Measurements from ENCODE around the gene SDSL. TPM values are rescaled to one million over a fixed set of nuclear protein-coding genes. Genes with fewer than 3 reads are reported as not detected.

SDSL gene
- total RNA-seq, 1 experiment from 2014 or later = 0.46 TPM

GRCh38 chr12:113395119-113395518, 27.1 kb upstream of the SDSL start:
- Histone ChIP-seq H3K79me1 (ENCODE audit: insufficient read depth, low read depth, low read length, poor library complexity, severe bottlenecking) (no peaks in the 10 kb centered on the region), H3T11ph (ENCODE audit: low read length) (no peak overlapping the region), H3K56ac (ENCODE audit: insufficient read length, low read depth, low read length) (no peak overlapping the region), H3K18ac (ENCODE audit: insufficient read length, low read depth, low read length) (no peak overlapping the region), H3K9ac (ENCODE audit: extremely low read depth, insufficient read length, low read length) (no peak overlapping the region), H2AK5ac (ENCODE audit: insufficient read length, low read length) (no peak overlapping the region), H4K91ac (ENCODE audit: insufficient read length, low read depth, low read length) (no peak overlapping the region), H2BK15ac (ENCODE audit: low read depth, low read length) (no peak overlapping the region), H4K20me1 (ENCODE audit: control insufficient read depth, insufficient read depth, insufficient read length) (no peaks in the 10 kb centered on the region), H3K27ac (ENCODE audit: insufficient read length, low read depth, low read length) (no peak overlapping the region), H2BK120ac (ENCODE audit: low read depth, low read length, poor library complexity, severe bottlenecking) (no peak overlapping the region), H3K23ac (ENCODE audit: insufficient read length, low read depth, low read length) (no peak overlapping the region), H4K5ac (ENCODE audit: insufficient read length, low read depth, low read length) (no peak overlapping the region), H3K4me2 (ENCODE audit: insufficient read depth, insufficient read length, low read length) (no peak overlapping the region), H2BK20ac (ENCODE audit: low read depth, low read length, poor library complexity, severe bottlenecking) (no peak overlapping the region), H3K4ac (ENCODE audit: low read depth, low read length) (no peak overlapping the region), H3K27me3 (ENCODE audit: insufficient read depth, low read length) (no peaks in the 10 kb centered on the region), H3K79me2 (ENCODE audit: insufficient read depth, low read length) (no peaks in the 10 kb centered on the region), H4K8ac (replicated peaks; ENCODE audit: insufficient read length, low read depth, low read length) (no peak overlapping the region), H3K14ac (ENCODE audit: insufficient read depth, low read length) (no peak overlapping the region), H3K23me2 (ENCODE audit: insufficient read length, low read depth, low read length, poor library complexity, severe bottlenecking) (no peaks in the 10 kb centered on the region), H2BK12ac (ENCODE audit: insufficient read length, low read depth, low read length) (no peak overlapping the region), H3K4me1 (ENCODE audit: insufficient read depth, low read length) (no peaks in the 10 kb centered on the region), H3K9me3 (ENCODE audit: control insufficient read depth, low read depth, low read length) (no peaks in the 10 kb centered on the region), H2AFZ (ENCODE audit: low read length) (no peak overlapping the region), H2BK5ac (ENCODE audit: insufficient read length, low read length) (no peak overlapping the region)
- Mint-ChIP-seq H3K4me3 (no peak overlapping the region), H3K27ac (no peak overlapping the region; a peak in 1 of 7 replicates), H3K4me1 (peaks cover 7 to 13% of the 10 kb centered on the region in 2 experiments), H3K36me3 (ENCODE audit: insufficient read depth in 1 of 3, low read depth in 3 of 3) (no peaks in the 10 kb centered on the region), H3K9me3 (no peaks in the 10 kb centered on the region), H3K27me3 (ENCODE audit: low read depth) (peaks cover 9% of the 10 kb centered on the region)
- no peak for TF ChIP-seq CTCF (conservative IDR thresholded peaks at IDR 0.05)
- WGBS (ENCODE audit: extremely low coverage, insufficient read length, low lambda C conversion rate) = no CpG with 5 or more reads among the region's 5 CpGs
- no peak for DNase-seq
